Muscle of leg (tissue), 11 donors: ENCODE results near the gene CD2AP. TPM values are rescaled to one million over a fixed set of nuclear protein-coding genes. Genes with fewer than 3 reads are reported as not detected.
"Not testable (repeated sequence)": the region's sequence is repeated elsewhere in the genome, so short reads cannot be mapped to it uniquely, and the experiment has no call there.

ENCODE experiments used
- DNase-seq: peaks from one replicate; pipeline ENCODE4 v3.0.0; 2013
- H3K27ac ChIP-seq: one replicate; pipeline ENCODE4 v1.5.1; 2013; ENCODE audit warnings: mild to moderate bottlenecking, low read length, control low read depth
- H3K27me3 ChIP-seq: one replicate; pipeline ENCODE4 v1.6.1; 2013; ENCODE audit warnings: low read length; ENCODE audit not compliant: control insufficient read depth, insufficient read depth
- H3K36me3 ChIP-seq: one replicate; pipeline ENCODE4 v1.6.1; 2013; ENCODE audit warnings: low read length; ENCODE audit not compliant: control insufficient read depth, insufficient read depth
- H3K4me1 ChIP-seq: one replicate; pipeline ENCODE4 v1.6.1; 2013; ENCODE audit warnings: low read length; ENCODE audit not compliant: control insufficient read depth, insufficient read depth
- H3K4me3 ChIP-seq: one replicate; pipeline ENCODE4 v1.5.1; 2013; ENCODE audit warnings: low read length, control low read depth
- H3K9me3 ChIP-seq: replicated peaks from 2 replicates; pipeline ENCODE4 v1.6.1; 2013; ENCODE audit warnings: low read depth, low read length; ENCODE audit not compliant: control insufficient read depth
- WGBS: methylation state at CpG from one replicate; pipeline ENCODE4 v1.1.5; 2013; ENCODE audit warnings: missing lambda C conversion rate; ENCODE audit not compliant: insufficient coverage; 5-methylcytosine and 5-hydroxymethylcytosine counted together
- polyA plus RNA-seq, 8 donors: library from polyadenylated mRNA; unstranded; fragments of 120-200 nt; gene quantifications; one replicate each; pipeline versions ENCODE4 v1.2.1 to v1.2.3, GENCODE V29; 2013; ENCODE audit warnings: inconsistent platforms in 1 of 8, low replicate concordance in 1 of 8; ENCODE audit not compliant: insufficient read length in 8 of 8, insufficient read depth in 1 of 8
- total RNA-seq: library from RNA; stranded (reverse); fragments of 120-200 nt; gene quantifications from one replicate; pipeline ENCODE4 v1.2.4, GENCODE V29; 2013

Gene CD2AP
- total and polyA plus RNA-seq, 9 donors, result 8.9 to 12.7 (median 10.5) TPM

DNA sequence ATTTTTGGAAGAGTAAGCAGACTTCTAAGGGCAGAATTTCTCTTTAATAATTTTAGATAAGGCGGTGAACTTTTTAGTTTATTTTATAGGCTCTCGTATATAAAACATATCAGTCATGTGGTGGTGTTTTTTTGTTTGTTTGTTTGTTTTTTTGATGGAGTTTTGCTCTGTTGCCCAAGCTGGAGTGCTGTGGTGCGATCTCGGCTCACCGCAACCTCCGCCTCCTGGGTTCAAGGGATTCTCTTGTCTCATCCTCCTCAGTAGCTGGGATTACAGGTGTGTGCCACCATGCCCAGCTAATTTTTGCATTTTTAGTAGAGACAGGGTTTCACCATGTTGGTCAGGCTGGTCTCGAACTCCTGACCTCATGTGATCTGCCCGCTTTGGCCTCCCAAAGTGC is 3.6 kb downstream of the CD2AP start:
- H3K4me1 ChIP-seq, result not testable (repeated sequence)

DNA sequence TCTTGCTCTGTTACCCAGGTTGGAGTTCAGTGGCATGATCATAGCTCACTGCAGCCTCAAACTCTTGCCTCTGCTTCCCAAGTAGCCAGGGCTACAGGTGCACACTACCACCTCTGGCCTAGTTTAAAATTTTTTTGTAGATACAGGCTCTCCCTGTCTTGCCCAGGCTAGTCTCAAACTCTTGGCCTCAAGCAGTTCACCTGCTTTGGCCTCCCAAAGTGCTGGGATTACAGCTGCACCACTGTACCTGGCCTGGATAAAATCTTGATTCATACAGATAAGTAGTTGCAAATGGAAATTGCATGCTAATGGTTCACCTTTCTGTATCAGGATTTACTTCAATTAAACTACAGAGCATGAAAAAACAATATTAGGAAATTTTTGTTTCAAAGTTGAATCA is 4.2 kb downstream of the CD2AP start:
- no peaks in the 10 kb centered on the region for H3K36me3 ChIP-seq
- no peak overlapping the region for H3K27ac ChIP-seq
- no peak for DNase-seq
- H3K9me3 ChIP-seq, result no peaks in the 10 kb centered on the region
- H3K27me3 ChIP-seq, result no peaks in the 10 kb centered on the region
- no peak overlapping the region for H3K4me3 ChIP-seq
- peaks cover 2% of the 10 kb centered on the region for H3K4me1 ChIP-seq

More for the DNA sequence above, 3.6 kb downstream of the CD2AP start:
- H3K4me3 ChIP-seq, H3K27ac ChIP-seq, H3K9me3 ChIP-seq, DNase-seq, H3K36me3 ChIP-seq, H3K27me3 ChIP-seq: not testable (repeated sequence)
- WGBS, result 87% methylated on average over 6 of the region's 8 CpGs

DNA sequence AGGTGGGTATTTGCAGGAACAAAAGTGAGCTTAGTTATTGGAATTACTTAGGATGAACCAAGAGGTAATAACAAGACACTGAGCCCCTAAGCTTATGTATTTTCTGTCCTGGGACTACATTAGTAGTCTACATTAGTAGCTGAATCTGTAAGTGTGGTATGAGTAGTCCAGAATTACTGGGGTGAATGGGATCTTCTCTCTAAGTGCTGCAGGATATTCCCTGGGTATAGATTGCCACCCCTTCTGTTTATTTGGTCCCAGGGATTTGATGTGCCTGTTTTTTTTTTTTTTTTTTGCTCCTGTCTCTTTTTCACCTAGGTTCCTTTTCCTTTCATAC is 5.9 kb downstream of the CD2AP start:
- no peak for DNase-seq
- Histone ChIP-seq H3K27ac (no peak overlapping the region), H3K4me1 (no peaks in the 10 kb centered on the region), H3K36me3 (no peaks in the 10 kb centered on the region), H3K9me3 (no peaks in the 10 kb centered on the region), H3K4me3 (no peak overlapping the region), H3K27me3 (no peaks in the 10 kb centered on the region)

DNA sequence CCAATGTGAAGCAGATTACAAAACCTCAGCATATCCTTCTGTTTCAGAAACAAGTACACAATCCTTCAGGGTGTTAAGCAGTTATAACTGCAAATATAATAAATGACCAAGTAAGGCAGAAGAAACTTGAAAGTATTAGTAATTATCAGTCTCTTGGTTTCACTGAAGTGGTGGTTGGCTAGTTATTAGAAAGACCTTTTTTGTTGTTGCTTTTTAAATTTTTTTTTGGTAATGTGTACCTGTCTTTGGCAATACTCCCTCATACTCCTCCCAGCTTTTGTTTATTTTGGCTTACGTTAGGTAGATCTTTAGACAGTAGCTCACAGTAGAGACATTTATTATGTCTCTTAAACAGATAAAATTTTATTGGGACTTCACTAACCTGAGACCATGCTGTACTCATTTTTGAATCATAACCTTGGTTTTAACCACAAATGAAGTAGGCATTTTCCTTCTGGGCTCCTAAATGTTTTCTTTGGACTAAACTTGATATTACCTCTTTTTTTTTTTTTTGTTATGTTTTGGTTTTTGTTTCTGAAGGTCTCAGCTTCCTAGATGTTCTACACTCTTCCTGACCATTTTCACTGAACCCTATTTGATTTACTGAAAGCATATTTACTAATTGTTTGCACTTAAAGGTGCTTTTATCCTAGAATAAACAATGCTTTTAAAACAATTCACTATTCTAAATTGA is 6.4 kb downstream of the CD2AP start:
- no CpG with 5 or more reads among the region's 1 CpG for WGBS
- H3K36me3 ChIP-seq, result no peaks in the 10 kb centered on the region
- no peak for DNase-seq
- H3K27ac ChIP-seq, result no peak overlapping the region
- H3K9me3 ChIP-seq, result no peaks in the 10 kb centered on the region
- no peak overlapping the region for H3K4me3 ChIP-seq
- H3K4me1 ChIP-seq, result no peaks in the 10 kb centered on the region
- no peaks in the 10 kb centered on the region for H3K27me3 ChIP-seq

DNA sequence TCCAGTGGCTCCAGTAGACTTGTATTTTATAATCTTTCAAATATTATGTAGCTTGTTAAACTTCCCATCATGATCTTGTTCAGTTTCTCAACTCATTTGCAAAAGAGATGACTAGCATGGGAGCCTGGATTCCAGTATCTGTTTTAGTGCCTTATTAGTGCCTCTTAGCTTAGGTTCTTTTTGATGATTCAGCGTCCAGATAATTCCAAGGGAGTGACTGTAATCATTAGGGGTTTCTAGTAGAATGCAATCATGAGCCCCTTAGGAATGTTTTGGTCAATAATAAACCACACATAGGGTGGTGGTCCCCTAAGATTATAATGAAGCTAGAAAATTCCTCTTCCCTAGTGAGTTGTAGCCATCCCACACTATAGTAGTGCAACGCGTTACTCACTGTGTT is 7.0 kb downstream of the CD2AP start:
- Histone ChIP-seq H3K9me3 (no peaks in the 10 kb centered on the region), H3K4me3 (no peak overlapping the region), H3K4me1 (no peaks in the 10 kb centered on the region), H3K27me3 (no peaks in the 10 kb centered on the region), H3K36me3 (no peaks in the 10 kb centered on the region), H3K27ac (no peak overlapping the region)
- no CpG with 5 or more reads among the region's 3 CpGs for WGBS
- DNase-seq, result no peak

DNA sequence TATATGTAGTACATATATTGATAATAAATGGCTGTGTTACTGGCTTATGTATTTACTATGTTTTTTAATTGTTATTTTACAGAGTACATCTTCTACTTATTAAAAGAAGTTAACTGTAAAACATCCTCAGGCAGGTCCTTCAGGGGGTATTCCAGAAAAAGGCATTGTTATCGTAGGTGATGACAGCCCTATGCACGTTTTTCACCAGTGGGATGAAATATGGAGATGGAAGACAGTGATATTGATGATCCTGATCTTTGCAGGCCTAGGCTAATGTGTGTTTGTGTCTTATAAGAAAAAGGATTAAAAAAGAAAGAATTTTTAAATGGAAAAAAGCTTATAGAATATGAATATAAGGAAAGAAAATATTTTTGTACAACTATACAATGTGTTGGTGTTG is 7.5 kb downstream of the CD2AP start:
- DNase-seq, result no peak
- H3K36me3 ChIP-seq, result no peaks in the 10 kb centered on the region
- 100% methylated on average over 1 of the region's 2 CpGs for WGBS
- H3K27ac ChIP-seq, result no peak overlapping the region
- H3K27me3 ChIP-seq, result no peaks in the 10 kb centered on the region
- no peak overlapping the region for H3K4me3 ChIP-seq
- no peaks in the 10 kb centered on the region for H3K4me1 ChIP-seq
- H3K9me3 ChIP-seq, result no peaks in the 10 kb centered on the region

DNA sequence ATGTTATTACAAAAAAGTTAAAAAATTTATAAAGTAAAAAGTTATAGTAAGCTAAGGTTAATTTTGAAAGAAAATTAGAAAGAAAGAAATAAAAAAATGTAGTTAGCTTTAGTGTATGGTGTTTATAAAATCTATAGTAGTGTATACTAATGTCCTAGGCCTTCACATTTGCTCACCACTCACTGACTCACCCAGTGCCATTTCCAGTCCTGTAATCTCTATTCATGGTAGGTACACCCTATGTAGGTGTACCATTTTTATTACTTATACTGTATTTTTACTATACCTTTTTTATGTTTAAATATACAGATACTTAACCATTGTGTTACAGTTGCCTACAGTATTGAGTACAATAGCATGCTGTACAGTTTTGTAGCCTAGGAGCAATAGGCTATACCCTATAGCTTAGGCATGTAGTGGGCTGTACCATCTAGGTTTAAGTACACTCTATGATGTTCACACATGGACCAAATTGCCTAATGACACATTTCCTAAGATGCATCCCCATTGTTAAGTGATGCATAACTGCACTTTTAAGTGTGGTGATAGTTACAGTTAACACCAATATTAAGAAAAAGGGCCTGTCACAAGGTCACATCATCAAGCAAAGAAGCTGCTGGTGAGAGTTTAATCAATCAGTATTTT is 8.0 kb downstream of the CD2AP start:
- H3K4me1 ChIP-seq, result no peaks in the 10 kb centered on the region
- H3K9me3 ChIP-seq, result no peaks in the 10 kb centered on the region
- H3K27me3 ChIP-seq, result no peaks in the 10 kb centered on the region
- DNase-seq, result no peak
- no peak overlapping the region for H3K27ac ChIP-seq
- no peaks in the 10 kb centered on the region for H3K36me3 ChIP-seq
- H3K4me3 ChIP-seq, result no peak overlapping the region

DNA sequence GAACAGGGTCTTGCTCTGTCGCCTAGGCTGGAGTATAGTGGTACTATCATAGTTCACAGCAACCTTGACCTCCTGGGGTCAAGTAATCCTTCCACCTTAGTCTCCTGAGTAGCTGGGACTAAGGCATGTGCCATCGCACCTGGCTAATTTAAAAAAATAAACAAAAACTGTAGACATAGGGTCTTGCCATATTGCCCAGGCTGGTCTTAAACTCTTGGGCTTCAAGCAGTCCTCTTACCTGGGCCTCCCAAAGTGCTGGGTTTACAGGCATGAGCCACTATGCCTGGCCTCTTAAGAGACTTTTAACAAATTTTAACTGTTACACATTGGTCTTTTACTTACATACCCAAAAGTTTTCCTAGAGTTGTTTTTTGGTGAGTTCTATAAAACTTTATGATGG is 12.4 kb downstream of the CD2AP start:
- 70% methylated on average over 1 of the region's 2 CpGs for WGBS
- no peaks in the 10 kb centered on the region for H3K9me3 ChIP-seq
- no peaks in the 10 kb centered on the region for H3K36me3 ChIP-seq
- H3K27ac ChIP-seq, result no peak overlapping the region
- no peaks in the 10 kb centered on the region for H3K27me3 ChIP-seq
- DNase-seq, result no peak
- no peak overlapping the region for H3K4me3 ChIP-seq
- H3K4me1 ChIP-seq, result no peaks in the 10 kb centered on the region

DNA sequence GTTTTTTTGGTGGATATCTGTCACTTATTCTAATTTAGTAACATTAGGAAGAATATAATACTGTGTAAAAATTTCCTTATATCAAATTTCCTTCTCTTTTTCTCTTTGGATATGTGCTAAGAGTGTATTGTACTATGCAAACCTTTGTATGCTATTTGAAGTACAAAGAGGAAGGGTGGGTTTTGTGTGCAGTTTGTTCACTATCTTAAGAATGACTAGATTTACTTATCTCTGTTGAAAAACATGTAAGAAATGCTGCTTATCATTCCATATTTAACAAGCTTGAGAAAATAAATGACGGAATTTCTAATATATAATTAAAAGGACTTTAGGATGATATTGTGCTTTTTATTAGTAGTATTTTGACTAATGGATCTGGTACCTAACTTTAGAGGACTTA is 13.1 kb downstream of the CD2AP start:
- Histone ChIP-seq H3K27ac (no peak overlapping the region), H3K27me3 (no peaks in the 10 kb centered on the region), H3K4me3 (no peak overlapping the region), H3K4me1 (no peaks in the 10 kb centered on the region), H3K36me3 (no peaks in the 10 kb centered on the region), H3K9me3 (no peaks in the 10 kb centered on the region)
- no peak for DNase-seq
- no CpG with 5 or more reads among the region's 1 CpG for WGBS

DNA sequence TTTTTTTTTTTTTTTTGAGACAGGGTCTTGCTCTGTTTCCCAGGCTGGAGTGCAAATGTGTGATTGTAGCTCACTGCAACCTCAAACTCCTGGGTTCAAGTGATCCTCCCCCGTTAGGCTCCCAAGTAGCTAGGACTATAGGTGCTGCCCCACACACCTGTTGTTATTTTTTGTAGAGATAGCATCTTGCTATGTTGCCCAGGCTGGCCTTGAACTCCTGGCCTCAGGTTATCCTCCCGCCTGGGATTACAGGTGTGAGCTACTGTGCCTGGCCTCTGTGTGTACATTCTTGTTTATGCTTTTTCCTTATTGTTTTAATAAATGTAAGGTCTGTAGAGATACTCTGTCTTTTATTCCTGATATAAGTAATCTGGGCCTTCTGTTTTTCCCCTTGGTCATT is 14.8 kb downstream of the CD2AP start:
- no peaks in the 10 kb centered on the region for H3K4me1 ChIP-seq
- no peaks in the 10 kb centered on the region for H3K36me3 ChIP-seq
- no peaks in the 10 kb centered on the region for H3K9me3 ChIP-seq
- no CpG with 5 or more reads among the region's 2 CpGs for WGBS
- H3K27ac ChIP-seq, result no peak overlapping the region
- DNase-seq, result no peak
- no peak overlapping the region for H3K4me3 ChIP-seq
- no peaks in the 10 kb centered on the region for H3K27me3 ChIP-seq

DNA sequence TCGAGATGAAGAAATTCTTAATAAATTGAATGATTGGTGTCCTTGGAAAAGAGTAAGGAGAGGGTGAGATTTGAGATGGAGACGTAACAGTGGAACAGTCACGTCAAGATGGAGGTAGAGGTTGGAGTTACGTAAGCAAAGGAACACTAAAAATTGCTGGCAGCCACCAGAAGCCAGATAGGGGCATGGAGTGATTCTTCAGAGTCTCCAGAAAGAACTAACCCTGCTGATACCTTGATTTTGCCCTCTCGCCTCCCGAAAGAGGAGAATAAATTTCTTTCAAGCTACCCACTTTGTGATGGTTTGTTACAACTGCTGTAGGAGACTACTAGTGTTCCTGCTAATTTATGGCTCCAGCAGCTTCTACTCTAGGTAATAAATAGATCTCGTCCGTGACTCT is 17.6 kb downstream of the CD2AP start:
- Histone ChIP-seq H3K4me1 (no peaks in the 10 kb centered on the region), H3K36me3 (no peaks in the 10 kb centered on the region), H3K9me3 (no peaks in the 10 kb centered on the region), H3K27ac (no peak overlapping the region), H3K27me3 (no peaks in the 10 kb centered on the region), H3K4me3 (no peak overlapping the region)
- WGBS, result 92% methylated on average over 4 of the region's 8 CpGs
- no peak for DNase-seq
